Progenitor cell of endocrine pancreas (in vitro differentiated cells): Measurements from ENCODE around the gene CCSER1. TPM values are rescaled to one million over a fixed set of nuclear protein-coding genes. Genes with fewer than 3 reads are reported as not detected.
"Not testable (repeated sequence)": the region's sequence is repeated elsewhere in the genome, so short reads cannot be mapped to it uniquely, and the experiment has no call there.

Source experiments
- DNase-seq: peaks from one replicate; pipeline ENCODE4 v3.0.0; 2021; ENCODE audit warnings: low spot score; ENCODE audit not compliant: unreplicated experiment
- H3K27ac Mint-ChIP-seq: 2 replicates; pipeline ENCODE4 v1.8.0; 2021; ENCODE audit warnings: mild to moderate bottlenecking, moderate library complexity, mixed read lengths
- H3K27me3 Mint-ChIP-seq: 2 replicates; pipeline ENCODE4 v1.8.0; 2021; ENCODE audit warnings: mixed read lengths
- H3K36me3 Mint-ChIP-seq: 2 replicates; pipeline ENCODE4 v1.8.0; 2022; ENCODE audit warnings: mixed read lengths; ENCODE audit not compliant: insufficient read depth
- H3K4me1 Mint-ChIP-seq: 2 replicates; pipeline ENCODE4 v1.8.0; 2021; ENCODE audit warnings: low read depth, mixed read lengths
- H3K4me3 Mint-ChIP-seq: 2 replicates; pipeline ENCODE4 v1.8.0; 2021; ENCODE audit warnings: low read depth, mild to moderate bottlenecking, moderate library complexity, mixed read lengths
- H3K9me3 Mint-ChIP-seq: 2 replicates; pipeline ENCODE4 v1.8.0; 2021; ENCODE audit warnings: low read depth, mixed read lengths
- CTCF ChIP-seq: fragments of 200-600 bp; sonication (generic); IDR thresholded peaks from one replicate; pipeline ENCODE4 v1.5.0; 2021; ENCODE audit warnings: antibody characterized with exemption, mild to moderate bottlenecking; ENCODE audit not compliant: unreplicated experiment
- total RNA-seq: library from RNA; stranded (reverse); gene quantifications from 2 replicates; pipeline ENCODE4 v1.2.1, GENCODE V29; 2021

CCSER1 gene
- total RNA-seq, 1 donor from 2014 or later: 11.6 TPM

- TF ChIP-seq CTCF: no peak
- H3K4me1 Mint-ChIP-seq: no peaks in the 10 kb centered on the region
- H3K27me3 Mint-ChIP-seq: no peaks in the 10 kb centered on the region
- DNase-seq: no peak
- no peak overlapping the region for H3K4me3 Mint-ChIP-seq
- H3K36me3 Mint-ChIP-seq: peaks cover 3% of the 10 kb centered on the region
- peaks cover 15% of the 10 kb centered on the region for H3K9me3 Mint-ChIP-seq
- H3K27ac Mint-ChIP-seq: no peak overlapping the region
Observed at GRCh38 chr4:90816754-90817153, 689.6 kb downstream of the CCSER1 start.

- DNase-seq: no peak
- no peaks in the 10 kb centered on the region for H3K27me3 Mint-ChIP-seq
- H3K36me3 Mint-ChIP-seq: no peaks in the 10 kb centered on the region
- TF ChIP-seq CTCF: no peak
- H3K27ac Mint-ChIP-seq: no peak overlapping the region
- H3K9me3 Mint-ChIP-seq: no peaks in the 10 kb centered on the region
- H3K4me3 Mint-ChIP-seq: no peak overlapping the region
- H3K4me1 Mint-ChIP-seq: no peaks in the 10 kb centered on the region
Observed at GRCh38 chr4:90824266-90825150, 697.3 kb downstream of the CCSER1 start.

DNA sequence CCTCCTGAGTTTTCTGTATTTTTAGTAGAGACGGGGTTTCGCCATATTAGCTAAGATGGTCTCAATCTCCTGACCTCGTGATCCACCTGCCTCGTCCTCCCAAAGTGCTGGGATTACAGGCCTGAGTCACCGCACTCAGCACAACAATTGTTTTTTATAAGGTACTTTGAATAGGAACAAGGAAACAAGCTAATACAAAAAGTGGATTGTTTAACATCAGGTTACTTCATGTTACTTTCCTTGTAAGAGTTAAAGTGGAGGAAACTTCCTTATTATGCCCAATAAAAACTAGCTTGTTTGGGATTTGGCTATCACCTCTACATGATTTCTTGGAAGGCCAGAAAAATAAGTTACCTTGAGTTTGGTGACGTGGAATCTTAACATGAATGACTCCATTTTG lies 698.7 kb downstream of the CCSER1 start:
- no peaks in the 10 kb centered on the region for H3K9me3 Mint-ChIP-seq
- TF ChIP-seq CTCF: no peak
- no peak overlapping the region for H3K27ac Mint-ChIP-seq
- H3K36me3 Mint-ChIP-seq: no peaks in the 10 kb centered on the region
- H3K4me3 Mint-ChIP-seq: no peak overlapping the region
- H3K4me1 Mint-ChIP-seq: no peaks in the 10 kb centered on the region
- DNase-seq: no peak
- H3K27me3 Mint-ChIP-seq: no peaks in the 10 kb centered on the region

GRCh38 chr4:90833706-90834105 lies 706.5 kb downstream of the CCSER1 start:
- TF ChIP-seq CTCF: no peak
- Mint-ChIP-seq H3K27ac (no peak overlapping the region), H3K9me3 (no peaks in the 10 kb centered on the region), H3K4me1 (no peaks in the 10 kb centered on the region), H3K27me3 (no peaks in the 10 kb centered on the region), H3K4me3 (no peak overlapping the region), H3K36me3 (no peaks in the 10 kb centered on the region)
- DNase-seq: no peak

DNA sequence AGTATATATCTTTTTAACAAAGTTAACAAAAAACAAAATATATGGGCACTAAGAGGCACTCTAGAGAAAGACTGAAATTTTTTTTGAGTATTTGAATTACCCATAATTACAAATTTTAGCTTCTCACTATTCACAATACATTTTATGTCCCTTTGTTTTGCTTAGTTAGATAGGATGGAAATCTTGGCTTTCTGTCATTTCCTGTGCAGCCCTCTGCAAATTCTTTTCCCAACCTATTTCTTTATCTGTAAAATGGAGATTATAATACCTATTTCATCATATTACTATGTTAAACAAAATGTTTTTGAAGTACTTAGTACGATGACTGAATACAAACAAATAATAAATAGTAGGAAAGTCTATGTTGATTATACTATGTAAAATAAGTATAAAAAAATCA lies 710.0 kb downstream of the CCSER1 start:
- Mint-ChIP-seq H3K27ac (no peak overlapping the region), H3K27me3 (no peaks in the 10 kb centered on the region), H3K4me1 (no peaks in the 10 kb centered on the region), H3K9me3 (no peaks in the 10 kb centered on the region), H3K4me3 (no peak overlapping the region), H3K36me3 (no peaks in the 10 kb centered on the region)
- TF ChIP-seq CTCF: no peak
- DNase-seq: no peak

DNA sequence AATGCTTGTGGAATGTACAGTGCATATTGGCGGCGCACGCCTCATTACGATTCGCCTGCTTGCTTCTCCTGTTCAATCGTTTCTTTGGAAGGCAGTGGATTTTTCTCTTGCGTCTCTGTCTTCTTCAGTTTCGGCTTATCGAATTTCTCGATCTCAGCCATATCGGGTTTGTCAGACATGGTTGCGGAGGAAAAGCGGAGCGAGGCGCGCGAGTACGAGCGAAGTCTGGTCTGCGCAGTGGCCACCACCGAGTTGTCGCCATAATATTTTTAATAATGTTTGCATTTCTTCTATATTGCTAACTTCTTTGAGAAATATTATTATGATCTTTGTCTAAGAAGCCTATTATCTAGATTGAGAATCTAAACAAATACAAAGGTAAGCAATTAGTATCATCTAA lies 711.7 kb downstream of the CCSER1 start:
- not testable (repeated sequence) for H3K9me3 Mint-ChIP-seq, H3K4me3 Mint-ChIP-seq, H3K4me1 Mint-ChIP-seq, H3K27me3 Mint-ChIP-seq, H3K27ac Mint-ChIP-seq, DNase-seq, H3K36me3 Mint-ChIP-seq
